Breast epithelium (tissue), 4 donors: ENCODE measurements around the gene OGFOD1. TPM values are rescaled to one million over a fixed set of nuclear protein-coding genes. Genes with fewer than 3 reads are reported as not detected.

Experiments
- DNase-seq, 2 donors: peaks; one replicate each; pipeline ENCODE4 v3.0.0-alpha.2; 2019; ENCODE audit warnings: low spot score in 2 of 2
- H3K27ac ChIP-seq, 2 donors: fragments of 200-600 bp; sonication (generic) in 1 of 2; one replicate each; pipeline ENCODE4 v1.5.1; 2016 to 2019; ENCODE audit warnings: mild to moderate bottlenecking in 1 of 2
- H3K27me3 ChIP-seq, 2 donors: fragments of 200-600 bp; sonication (generic) in 1 of 2; one replicate each; pipeline versions ENCODE4 v1.5.1 to v1.6.0; 2017 to 2019; ENCODE audit warnings: control low read depth in 1 of 2, mild to moderate bottlenecking in 1 of 2
- H3K36me3 ChIP-seq: fragments of 200-600 bp; one replicate; pipeline ENCODE4 v1.5.1; 2019
- H3K4me1 ChIP-seq, 2 donors: fragments of 200-600 bp; sonication (generic); one replicate each; pipeline ENCODE4 v1.5.1; 2016 to 2019; ENCODE audit warnings: control low read depth in 1 of 2
- H3K4me3 ChIP-seq, 3 donors: fragments of 200-600 bp; sonication (generic); 1 replicate in 2 of 3; 2 replicates in 1 of 3; pipeline ENCODE4 v1.5.1; 2016 to 2019; ENCODE audit warnings: mild to moderate bottlenecking in 3 of 3, moderate library complexity in 2 of 3
- H3K9me3 ChIP-seq, 2 donors: fragments of 200-600 bp; sonication (generic) in 1 of 2; one replicate each; pipeline ENCODE4 v1.5.1; 2016 to 2019; ENCODE audit warnings: control low read depth in 1 of 2
- CTCF ChIP-seq, 3 donors: fragments of 450-650 bp; IDR thresholded peaks; one replicate each; pipeline ENCODE4 v1.5.1; 2016 to 2017; ENCODE audit warnings: antibody characterized with exemption in 3 of 3, mild to moderate bottlenecking in 3 of 3, moderate library complexity in 3 of 3
- POLR2A ChIP-seq: fragments of 450-650 bp; IDR thresholded peaks from one replicate; pipeline ENCODE4 v1.6.1; 2016; ENCODE audit warnings: antibody characterized with exemption, mild to moderate bottlenecking, moderate library complexity
- POLR2AphosphoS5 ChIP-seq, 3 donors: sonication (generic); formaldehyde crosslinking; IDR thresholded peaks; one replicate each; pipeline ENCODE4 v1.6.1; 2017; ENCODE audit warnings: antibody characterized with exemption in 3 of 3
- intact Hi-C: fragments of 100-400 bp; cut with DNase I; formaldehyde crosslinking; loops from one replicate; pipeline ENCODE4 v1.15.1; 2023; ENCODE audit warnings: low total_unique reads
- total RNA-seq, 3 donors: library from RNA; depleted of rRNA; stranded (reverse); fragments of >200 nt; gene quantifications; one replicate each; pipeline ENCODE4 v1.1.0, GENCODE V29; 2016

The OGFOD1 gene
- total RNA-seq, 3 donors from 2014 or later: 21.4 to 36.3 (median 25.2) TPM

- no peak overlapping the region for H3K27ac ChIP-seq
- no peak overlapping the region for H3K4me3 ChIP-seq
- peaks cover 2 to 12% of the 10 kb centered on the region in 2 donors for H3K4me1 ChIP-seq
- TF ChIP-seq CTCF (IDR thresholded peaks at IDR 0.05) (no peak), POLR2AphosphoS5 (IDR thresholded peaks at IDR 0.05) (no peak), POLR2A (no peak)
- no peaks in the 10 kb centered on the region for H3K36me3 ChIP-seq
- H3K9me3 ChIP-seq: no peaks in the 10 kb centered on the region
- intact Hi-C loops: no loop called here
- no peaks in the 10 kb centered on the region for H3K27me3 ChIP-seq
- DNase-seq: no peak
Measured at GRCh38 chr16:56517206-56517605, 65.9 kb downstream of the OGFOD1 start.

GRCh38 chr16:56518425-56518824, 67.1 kb downstream of the OGFOD1 start:
- no peaks in the 10 kb centered on the region for H3K9me3 ChIP-seq
- peak overlapping the region in 1 of 3 donors; percentile 91 for H3K4me3 ChIP-seq
- H3K27me3 ChIP-seq: no peaks in the 10 kb centered on the region
- intact Hi-C loops: no loop called here
- no peaks in the 10 kb centered on the region for H3K36me3 ChIP-seq
- no peak for TF ChIP-seq CTCF (IDR thresholded peaks at IDR 0.05)
- TF ChIP-seq POLR2AphosphoS5 (IDR thresholded peaks at IDR 0.05): no peak
- TF ChIP-seq POLR2A: no peak
- DNase-seq: no peak
- peak overlapping the region; percentile 0 to 36 for H3K27ac ChIP-seq
- peaks cover 2 to 12% of the 10 kb centered on the region in 2 donors for H3K4me1 ChIP-seq

DNA sequence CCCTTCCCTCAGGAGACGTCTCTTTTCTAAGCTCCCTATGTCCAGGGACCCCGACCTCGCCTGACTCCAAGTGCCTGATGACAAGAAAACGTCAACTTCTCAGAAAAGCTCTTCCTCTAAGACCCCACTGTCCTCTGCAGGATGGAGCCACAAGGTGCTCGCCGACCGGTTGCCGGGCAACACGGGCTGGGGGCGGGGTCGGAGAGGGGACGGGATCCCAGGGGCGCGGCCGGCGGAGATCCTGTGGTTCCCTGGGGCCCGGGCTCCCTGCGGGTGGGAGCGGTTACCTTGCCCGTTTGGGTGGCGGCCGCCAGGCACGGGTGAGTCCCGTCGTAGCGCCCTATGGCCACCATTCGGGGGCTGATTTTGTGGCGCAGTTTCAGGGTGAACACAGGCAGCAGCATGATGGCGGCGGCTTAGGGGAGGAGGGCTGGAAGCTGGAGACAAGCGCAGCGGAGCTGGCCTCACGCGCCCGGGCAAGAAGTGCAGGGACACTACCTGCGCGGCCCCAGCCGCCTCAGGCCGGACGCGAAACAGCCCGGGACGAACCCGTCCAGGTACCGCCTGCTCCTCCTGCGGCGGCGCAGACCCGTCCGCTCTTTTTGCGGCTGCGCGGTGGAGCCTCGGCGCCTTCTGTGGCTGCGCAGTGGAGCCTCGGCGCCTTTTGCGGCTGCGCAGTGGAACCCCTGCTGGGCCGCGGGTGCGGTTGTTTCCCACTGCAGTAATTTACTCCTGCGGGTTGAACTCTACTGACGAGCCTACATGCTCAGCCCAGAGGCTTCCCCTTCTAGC, 68.3 kb downstream of the OGFOD1 start, which contains the start of gene BBS2:
Gene BBS2, minus strand, starts transcription at position 566 of the 792 bp plus-strand sequence. Its CDS starts 162 bp downstream, at position 404.
- intact Hi-C loops: no loop called here
- TF ChIP-seq CTCF (IDR thresholded peaks at IDR 0.05) (no peak), POLR2A (peak; percentile 62), POLR2AphosphoS5 (IDR thresholded peaks at IDR 0.05) (peak; percentile 67 to 75 (median 73))
- H3K27ac ChIP-seq: peak within 1 kb of the TSS; percentile 87 to 95
- peaks cover 2 to 12% of the 10 kb centered on the region in 2 donors for H3K4me1 ChIP-seq
- H3K4me3 ChIP-seq: peak within 1 kb of the TSS; percentile 70 to 91 (median 75)
- H3K27me3 ChIP-seq: no peaks in the 10 kb centered on the region
- no peaks in the 10 kb centered on the region for H3K9me3 ChIP-seq
- DNase-seq: peak; percentile 79 to 86
- H3K36me3 ChIP-seq: no peaks in the 10 kb centered on the region

- Histone ChIP-seq H3K4me3 (peak overlapping the region; percentile 70 to 91 (median 75)), H3K27ac (peak overlapping the region; percentile 87 to 95), H3K9me3 (no peaks in the 10 kb centered on the region), H3K27me3 (no peaks in the 10 kb centered on the region), H3K36me3 (no peaks in the 10 kb centered on the region), H3K4me1 (peaks cover 2 to 12% of the 10 kb centered on the region in 2 donors)
- no peak for TF ChIP-seq CTCF (IDR thresholded peaks at IDR 0.05)
- intact Hi-C loops: no loop called here
- no peak for DNase-seq
Measured at GRCh38 chr16:56520251-56520577, 68.9 kb downstream of the OGFOD1 start.

DNA sequence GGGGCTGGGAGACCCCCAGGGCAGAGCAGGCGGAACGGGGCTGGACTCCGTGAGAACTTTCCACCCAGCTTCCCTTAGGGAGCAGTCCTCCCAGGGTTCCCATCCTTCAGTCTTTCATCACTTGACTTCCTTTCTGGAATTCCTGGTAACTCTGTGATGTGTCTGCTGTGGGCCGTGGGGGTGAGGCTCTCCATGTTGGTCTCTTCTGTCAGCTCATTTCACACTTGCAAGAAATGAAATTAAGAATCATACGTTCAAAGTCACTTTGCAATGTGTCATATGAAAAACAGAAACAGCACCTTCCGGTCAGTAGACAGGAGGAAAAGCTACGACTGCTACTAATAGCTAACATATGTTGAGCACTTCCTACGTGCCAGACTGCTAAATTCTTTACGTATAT, 73.9 kb downstream of the OGFOD1 start:
- H3K27ac ChIP-seq: no peak overlapping the region
- intact Hi-C loops: no loop called here
- no peak overlapping the region for H3K4me3 ChIP-seq
- H3K27me3 ChIP-seq: no peaks in the 10 kb centered on the region
- no peaks in the 10 kb centered on the region for H3K36me3 ChIP-seq
- H3K9me3 ChIP-seq: no peaks in the 10 kb centered on the region
- TF ChIP-seq POLR2A: no peak
- no peak for TF ChIP-seq CTCF (IDR thresholded peaks at IDR 0.05)
- no peak for TF ChIP-seq POLR2AphosphoS5 (IDR thresholded peaks at IDR 0.05)
- no peak for DNase-seq
- peaks cover 0 to 2% of the 10 kb centered on the region in 2 donors for H3K4me1 ChIP-seq
